SK-MEL-5 (cell line): ENCODE results near the gene ZRANB1. TPM values are rescaled to one million over a fixed set of nuclear protein-coding genes. Genes with fewer than 3 reads are reported as not detected.
A peak's percentile ranks its signal among the peaks of the same experiment; 100 is the strongest.

Source experiments
- DNase-seq: peaks from one replicate; pipeline ENCODE4 v3.0.0-alpha.2; 2016; ENCODE audit warnings: low read depth, low spot score
- in situ Hi-C: cut with HindIII; loops from 2 replicates; pipeline ENCODE4 v1.10.0; 2016; ENCODE audit warnings: low sequenced_read_pairs, high pct_unique_total_duplicates, low pct_unique_long_range_greater_than_20kb
- total RNA-seq: library from RNA; depleted of rRNA; stranded (reverse); fragments of >200 nt; shearing (Covaris generic); gene quantifications from 2 replicates; pipeline ENCODE4 v1.2.3, GENCODE V29; 2014

Gene ZRANB1
- total RNA-seq, 1 experiment from 2014 or later = 13.2 TPM

DNA sequence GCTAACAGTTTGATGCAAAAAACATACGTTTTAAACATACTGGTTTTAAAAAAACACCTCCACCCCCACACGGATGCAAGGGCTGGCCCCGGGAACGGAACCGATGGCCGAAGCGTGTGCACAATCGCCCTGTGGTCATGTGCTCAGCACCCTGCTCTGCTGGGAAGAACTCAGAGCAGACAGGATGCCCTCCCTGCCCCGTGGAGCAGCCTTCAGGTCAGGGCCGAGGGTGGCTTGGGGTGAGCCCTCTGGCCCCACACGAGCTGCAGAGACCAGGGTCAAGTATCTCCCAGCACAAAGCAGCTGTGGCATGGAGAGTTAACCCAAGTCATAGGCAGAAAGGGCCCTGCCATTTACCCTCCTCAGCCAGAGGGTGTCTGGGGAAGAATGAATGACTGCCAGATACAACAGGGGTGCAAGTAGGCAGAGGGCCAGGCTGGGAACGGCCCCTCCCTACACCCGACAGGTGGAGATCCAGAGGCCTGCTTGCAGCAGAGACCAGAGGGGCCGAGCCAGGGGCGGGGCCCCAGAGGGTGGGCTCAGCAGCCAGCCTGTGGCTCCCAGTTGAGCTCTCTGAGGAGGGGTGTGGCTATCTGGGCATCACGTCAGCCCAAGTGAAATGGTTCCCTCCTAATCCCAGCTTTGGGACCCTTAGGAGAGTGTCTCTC is 56.8 kb downstream of the ZRANB1 start:
- no peak for DNase-seq
- in situ Hi-C loops = no loop called here

DNA sequence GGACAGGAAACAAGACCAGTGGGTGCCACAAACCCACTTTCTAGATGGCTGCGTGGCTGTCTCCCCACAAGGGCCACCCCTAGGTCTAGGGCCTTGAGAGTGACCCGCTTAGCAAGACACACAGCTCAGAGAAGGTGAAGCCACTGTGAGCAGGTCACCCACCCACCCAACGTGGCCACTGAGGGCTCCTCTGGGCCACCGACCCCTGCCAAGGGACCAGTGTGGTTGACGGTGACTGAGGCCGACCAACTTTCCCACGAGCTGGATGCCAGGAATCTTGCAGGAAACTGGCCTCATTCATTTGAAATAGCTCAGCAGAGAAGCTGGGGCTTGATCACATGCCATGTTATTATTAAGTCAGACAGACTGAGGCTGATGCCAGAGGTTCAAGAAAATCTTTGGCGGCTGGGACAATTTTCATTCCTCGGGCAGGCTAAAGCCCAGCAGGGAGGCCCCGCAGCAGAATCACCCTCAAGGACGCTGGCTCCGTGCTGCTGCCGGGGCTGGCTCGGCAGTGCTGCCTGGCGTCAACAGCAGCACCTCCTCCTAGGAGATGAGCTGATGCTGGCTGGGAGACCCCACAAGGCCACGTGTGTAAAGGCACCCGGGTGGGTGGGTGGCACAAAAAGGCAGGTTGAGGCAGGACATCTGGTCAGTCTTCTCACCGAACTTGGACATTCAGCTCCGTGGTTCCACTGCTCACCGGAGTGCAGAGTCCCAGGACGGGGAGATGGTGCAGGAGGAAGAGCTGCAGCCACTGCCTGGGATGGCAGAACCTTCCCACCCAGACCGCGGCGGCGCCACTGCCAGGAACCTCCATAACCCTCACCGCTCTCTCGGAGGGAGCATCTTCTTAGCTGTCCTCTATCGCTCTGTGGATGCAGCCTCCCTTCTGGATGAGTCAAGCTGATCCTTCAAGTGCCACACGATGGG is 57.8 kb downstream of the ZRANB1 start:
- DNase-seq = peak; percentile 24
- in situ Hi-C loops = no loop called here

DNA sequence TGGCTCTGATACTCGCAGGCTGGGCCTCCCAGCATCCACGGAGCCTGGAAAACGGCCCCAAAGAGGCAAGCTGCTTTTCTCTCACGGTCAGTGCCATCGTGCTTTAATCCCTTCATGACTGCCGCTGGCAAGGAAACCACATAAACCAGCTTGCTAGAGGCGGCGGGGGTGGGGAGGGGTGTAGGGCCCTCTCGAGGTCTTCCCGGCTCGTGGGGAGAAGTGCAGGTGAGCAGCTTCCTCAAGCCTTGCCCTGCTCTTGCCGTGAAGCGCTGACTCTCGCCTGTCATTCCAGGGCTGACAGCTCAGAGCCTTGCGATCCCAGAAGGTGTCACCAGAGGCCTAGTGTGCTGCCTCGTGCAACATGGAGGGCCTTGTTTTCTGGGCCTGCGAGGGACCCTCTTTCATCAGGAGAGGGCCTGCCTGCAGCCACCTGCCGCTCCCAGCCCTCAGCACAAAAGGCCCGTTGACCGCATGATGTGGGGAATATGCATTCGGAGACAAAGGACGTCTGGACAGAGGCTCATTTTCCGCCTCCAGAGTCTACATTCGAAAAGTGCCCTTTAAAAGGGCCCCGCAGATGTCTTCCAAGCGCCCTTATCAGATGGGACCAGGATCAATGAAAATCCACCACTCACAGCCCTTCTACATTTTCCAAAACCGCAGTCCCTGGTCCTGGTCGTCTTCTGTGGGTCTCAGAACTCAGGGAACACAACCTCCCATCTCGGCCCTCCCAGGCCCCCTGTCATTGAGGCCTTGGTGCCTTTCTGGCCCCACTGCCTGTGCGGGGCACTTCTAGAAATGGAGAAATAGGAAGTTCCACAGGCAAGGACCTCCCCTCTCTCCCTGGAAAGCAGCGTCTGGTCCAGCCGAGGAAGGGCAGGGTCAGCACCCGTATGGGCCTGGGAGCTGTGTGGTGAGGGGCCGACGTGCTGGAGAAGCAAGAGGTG is 58.7 kb downstream of the ZRANB1 start:
- in situ Hi-C loops = no loop called here
- peak; percentile 15 for DNase-seq

DNA sequence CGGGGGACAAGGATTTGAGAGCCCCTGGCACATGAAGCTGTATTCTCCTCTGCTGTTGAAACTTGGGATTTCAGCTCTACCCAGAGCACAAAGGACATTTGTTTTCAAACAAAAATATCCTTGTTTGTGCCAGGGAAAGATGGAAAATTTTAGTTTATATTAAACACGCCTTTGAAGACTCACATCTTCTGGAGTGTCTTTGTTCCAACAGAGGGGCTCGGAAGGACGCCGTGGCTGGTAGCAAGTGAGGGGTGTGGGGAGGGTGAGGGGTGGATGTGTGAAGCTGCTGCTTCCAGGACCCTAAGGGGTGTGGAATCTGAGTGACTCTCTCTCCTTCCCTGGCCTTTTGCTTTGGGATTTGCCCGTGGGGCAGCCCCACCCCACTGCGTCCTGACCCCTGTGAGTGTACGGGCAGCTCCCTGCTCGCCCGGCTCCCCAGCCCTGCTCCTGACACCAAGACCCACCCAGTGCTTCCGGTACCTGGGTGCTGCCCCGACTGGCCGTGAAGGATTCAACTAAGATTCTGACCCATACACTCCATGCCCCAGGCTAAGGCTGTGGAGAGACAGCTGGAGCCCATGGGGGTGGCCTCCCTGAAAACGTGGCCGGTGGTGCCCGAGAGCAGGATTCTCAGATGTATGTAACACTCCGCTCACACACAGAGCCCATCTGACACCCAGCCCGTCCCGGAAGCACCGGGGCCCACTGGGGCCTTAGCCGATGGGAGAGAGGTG is 59.6 kb downstream of the ZRANB1 start:
- peak; percentile 89 for DNase-seq
- in situ Hi-C loops = no loop called here

DNA sequence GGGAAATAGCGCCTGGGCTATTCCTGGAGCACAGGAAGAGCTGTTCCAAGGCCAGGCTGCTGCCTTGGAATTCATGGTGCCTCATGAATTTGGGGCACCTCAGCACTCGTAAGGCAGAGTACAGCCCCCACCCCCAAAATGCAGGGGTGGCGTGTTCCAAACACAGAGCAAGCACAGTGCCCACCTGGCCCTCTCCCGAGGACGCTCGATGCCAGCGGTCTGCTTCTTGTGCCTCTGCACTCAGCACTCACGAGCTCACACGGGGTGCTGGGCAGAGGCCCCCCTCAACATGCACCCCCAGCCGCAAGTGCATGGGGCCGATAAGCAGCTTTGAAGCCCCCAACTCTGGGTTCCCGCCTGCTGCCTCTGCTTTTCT is 60.1 kb downstream of the ZRANB1 start:
- in situ Hi-C loops = no loop called here
- no peak for DNase-seq

DNA sequence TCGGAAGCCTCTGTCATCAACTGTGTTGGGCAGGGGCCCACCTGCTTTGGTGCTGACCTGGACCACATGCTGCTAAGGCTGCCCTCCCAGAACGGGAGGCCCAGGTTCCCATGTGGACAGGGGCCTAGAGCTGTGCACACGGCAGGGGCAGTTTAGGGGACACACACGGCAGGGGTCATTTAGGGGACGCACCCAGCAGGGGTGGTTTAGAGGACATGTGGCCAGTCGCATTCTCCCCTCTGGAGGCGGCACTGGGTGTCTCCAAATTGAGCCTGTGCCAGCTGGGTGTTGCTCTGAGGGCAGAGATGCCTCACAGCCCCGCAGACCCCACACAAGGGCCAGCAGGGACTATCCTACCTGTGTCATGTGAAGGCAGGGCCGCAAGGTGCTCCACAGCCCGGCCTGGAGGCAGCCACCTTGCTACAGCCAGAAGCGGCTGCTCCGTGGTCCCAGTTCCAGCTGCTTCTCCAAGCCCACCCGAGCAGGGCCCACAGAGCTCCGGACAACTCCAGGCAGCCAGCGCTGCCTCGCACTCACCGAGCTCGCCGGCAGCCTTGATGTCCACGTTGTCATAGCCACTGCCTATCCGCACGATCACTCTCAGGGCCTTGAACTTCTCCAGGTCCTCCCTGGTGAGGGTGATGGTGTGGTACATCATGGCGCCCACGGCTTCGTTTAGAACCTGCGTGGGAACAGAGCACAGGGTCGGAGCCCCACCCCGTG is 60.7 kb downstream of the ZRANB1 start:
- no peak for DNase-seq
- in situ Hi-C loops = no loop called here

DNA sequence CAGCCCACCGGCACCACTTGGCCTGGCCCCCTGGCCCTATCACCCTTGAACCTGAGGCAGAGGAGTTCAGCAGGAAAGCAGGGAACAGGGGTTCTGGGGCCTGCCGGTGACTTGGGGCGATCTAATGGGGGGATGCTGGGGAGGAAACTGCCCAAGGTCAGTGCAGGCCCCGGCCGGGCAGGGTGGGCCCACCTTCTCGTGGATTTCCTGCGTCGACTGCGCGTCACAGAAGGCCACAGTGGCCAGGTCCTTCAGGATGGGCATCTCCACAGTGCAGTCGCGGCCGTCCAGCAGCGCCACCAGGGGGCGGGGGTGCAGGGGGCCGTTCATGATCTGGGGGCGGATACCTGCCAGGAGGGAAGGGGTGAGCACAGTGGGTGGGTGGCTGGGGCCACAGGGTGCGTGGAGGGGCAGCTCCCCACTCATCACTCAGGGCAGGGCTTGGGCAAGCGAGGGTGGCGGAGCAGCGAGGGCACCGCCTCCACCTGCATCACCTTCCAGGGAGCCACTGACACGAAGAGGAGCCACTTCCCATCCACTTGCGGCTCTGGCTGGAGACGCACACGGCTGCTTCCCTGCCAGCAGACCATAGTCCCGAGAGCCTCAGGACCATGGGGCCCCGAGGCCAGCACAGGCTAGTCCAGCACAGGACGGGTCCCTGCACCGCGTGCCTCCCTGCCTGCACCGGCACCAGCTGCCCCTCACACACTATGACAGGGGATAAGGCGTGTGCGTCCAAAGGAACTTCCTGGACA is 61.4 kb downstream of the ZRANB1 start:
- in situ Hi-C loops = no loop called here
- DNase-seq = no peak

DNA sequence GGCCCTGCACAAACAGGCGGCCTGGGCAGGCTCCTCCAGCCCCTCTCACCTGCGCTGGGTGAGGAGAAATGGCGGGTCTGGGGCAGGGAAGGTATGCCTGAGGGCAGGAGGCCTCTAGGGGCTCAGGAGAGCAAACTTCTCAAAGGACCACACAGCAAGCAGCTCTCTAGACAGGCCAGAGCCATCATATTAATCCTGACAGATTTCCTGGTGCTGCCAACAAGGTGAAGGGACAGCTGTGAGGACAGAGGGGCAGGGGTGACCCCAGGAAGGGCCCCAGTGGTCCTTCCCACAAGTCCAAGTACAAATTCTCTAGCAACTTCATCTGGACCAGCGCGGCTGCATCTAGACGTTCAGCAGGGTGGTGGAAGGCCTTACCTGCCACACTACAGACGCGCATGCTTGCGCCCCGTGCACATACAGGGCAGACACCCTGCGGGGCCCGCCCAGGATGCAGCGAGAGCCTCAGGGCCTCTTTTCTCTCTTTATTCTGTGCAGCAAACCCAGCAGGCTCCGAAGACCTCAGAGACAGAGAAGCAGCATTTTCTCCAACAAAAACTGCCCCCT is 62.1 kb downstream of the ZRANB1 start:
- in situ Hi-C loops = no loop called here
- DNase-seq = no peak

DNA sequence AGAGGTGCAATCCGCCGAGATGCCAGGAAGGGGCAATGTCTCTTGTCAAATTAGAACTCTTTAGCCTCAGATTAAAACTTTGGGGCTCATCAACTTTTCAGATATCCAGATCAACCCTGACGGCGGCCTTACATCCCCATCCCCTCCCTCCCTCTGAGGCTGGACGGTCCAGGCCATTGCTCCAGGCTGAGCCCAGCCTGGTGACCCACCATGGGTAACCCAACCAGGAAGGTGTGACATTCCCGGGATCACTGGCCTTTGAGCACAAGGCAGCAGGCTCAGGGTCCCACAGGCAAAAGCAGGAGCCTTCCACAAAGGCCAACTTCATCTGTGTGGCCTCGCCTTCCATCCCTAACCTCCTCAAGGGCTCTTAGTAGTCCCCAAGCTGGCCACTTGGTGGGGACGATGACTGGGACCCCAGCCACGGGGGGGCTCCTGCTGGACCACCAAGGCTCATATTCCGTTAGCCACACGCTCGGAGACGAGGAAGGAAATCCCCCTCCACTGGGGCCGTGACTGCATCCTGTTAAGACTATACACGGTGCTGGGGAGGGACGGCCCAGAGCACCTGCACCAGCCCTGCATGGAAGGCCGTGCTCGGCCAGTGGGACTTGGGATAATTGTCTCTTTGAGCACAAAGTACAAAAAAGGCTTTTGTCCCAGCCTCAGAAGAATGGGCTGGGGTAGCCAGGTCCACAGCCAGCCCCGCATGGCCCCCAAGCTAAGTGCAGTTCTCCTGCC is 62.8 kb downstream of the ZRANB1 start:
- DNase-seq = no peak
- in situ Hi-C loops = no loop called here

DNA sequence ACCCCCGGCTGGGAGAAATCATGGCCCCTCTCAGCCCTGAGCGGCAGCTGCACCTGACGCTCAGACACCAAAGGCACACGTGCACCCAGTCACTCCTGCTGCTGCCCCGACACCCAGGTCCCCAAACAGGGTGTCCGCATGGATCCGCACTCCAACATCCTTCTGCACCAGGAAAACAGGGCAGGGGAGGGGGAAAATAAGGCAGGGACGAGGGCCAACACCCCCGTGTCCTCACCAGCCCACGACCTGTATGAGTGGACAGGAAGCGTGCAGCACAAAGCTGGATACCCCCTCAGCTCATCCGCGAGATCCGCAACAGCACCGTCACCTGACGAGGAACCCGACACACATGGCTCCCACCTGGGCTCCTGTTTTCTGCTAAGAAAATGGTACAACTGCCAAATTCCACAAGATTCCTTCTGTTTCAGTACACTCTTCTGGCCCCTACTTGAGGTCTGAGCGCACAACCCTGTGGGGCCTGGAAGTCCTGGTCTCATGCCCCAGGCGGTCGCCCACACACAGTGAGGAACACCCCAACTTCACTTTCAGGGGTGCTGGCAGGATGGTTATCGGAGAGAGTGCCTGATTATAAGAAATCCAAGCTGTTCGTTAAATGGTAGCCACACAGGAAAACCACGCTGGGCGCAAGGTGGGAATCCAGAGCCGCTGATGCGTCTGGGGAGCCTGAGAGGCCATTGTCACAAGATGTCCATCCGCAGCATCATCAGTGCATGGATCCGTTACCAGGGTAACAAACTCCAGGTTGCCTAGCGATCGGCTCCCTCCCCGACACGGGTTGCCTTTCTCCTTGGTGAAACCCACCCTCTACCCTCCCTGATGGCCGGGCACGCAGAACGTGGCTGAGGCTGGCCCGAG is 63.6 kb downstream of the ZRANB1 start:
- DNase-seq = no peak
- in situ Hi-C loops = no loop called here

DNA sequence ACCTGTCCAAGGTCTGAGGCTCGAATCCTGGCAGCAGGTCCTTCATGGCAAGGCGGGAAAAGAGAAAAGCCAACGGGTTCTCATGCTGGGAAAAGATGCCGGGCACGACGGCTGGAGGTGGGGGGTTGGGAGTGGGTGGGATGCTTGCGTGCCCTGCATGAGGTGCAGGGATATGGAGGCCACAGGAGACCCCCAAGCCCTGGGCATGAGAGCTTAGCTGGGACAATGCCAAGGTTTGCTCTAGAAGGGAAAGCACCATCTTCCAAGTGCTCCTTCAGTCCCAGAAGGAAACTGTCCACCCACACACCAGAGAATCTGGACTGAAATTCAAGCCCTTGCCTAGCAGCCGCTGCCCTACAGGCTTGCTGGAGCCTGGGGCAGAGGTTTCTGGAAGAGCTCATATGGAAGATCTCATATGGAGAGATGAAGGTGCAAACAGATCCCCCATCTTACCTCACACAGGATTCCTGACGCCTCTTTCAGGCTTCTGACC is 64.3 kb downstream of the ZRANB1 start:
- DNase-seq = no peak
- in situ Hi-C loops = no loop called here

DNA sequence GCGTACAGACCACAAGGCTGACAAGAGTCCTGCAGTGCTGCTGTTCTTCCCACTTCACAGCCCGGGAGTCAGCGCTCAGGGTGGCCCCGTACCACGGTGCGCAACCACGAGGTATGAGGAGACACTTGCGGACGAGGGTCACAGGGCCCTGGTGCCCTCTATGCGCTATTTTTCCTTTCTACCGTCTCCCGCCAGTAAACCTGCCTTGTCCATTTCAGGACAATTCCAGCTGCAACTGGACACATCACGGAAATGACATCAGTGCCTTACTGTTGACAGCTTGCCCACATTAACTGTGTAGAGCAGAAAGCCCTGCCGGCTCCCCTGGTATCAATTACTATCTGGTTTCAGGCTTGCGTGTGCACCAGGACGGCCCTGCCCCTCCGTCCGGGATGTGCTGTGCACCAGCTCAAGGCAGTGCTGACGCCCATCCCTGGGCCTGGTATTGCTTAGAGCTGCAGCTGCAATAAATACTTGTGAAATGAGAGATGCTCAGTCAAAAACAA is 65.1 kb downstream of the ZRANB1 start:
- DNase-seq = no peak
- in situ Hi-C loops = no loop called here

DNA sequence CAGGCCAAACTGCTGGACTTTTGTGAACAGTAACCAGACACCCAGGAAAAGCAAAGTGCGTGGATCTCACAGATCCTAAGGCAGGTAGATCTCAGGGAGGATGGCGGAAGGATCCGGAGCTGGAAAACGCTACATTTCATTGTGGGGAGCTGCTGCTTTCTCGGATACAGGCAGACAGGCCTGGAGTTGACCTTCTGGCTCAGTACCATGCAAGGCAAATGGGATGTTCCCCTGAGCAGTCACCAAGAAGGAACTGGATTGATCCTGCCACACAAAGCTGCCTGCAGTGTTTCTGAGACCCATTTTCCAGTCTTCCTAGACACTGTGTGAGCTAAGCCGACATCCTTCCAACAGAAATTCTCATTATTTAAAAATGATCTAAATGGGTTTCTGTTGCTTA is 65.5 kb downstream of the ZRANB1 start:
- in situ Hi-C loops = no loop called here

More for the DNA sequence above, 65.5 kb downstream of the ZRANB1 start:
- DNase-seq = no peak
